Colon (tissue), 2 donors: ENCODE measurements around the gene TMEFF1.

Experiments used
- FAIRE-seq: peaks from 2 replicates; lab custom pipeline; 2012; peaks lifted over from hg19 to GRCh38; lab: Jason Lieb, UNC
- donor health status: control.
- donor health status: control.

The TMEFF1 gene

DNA sequence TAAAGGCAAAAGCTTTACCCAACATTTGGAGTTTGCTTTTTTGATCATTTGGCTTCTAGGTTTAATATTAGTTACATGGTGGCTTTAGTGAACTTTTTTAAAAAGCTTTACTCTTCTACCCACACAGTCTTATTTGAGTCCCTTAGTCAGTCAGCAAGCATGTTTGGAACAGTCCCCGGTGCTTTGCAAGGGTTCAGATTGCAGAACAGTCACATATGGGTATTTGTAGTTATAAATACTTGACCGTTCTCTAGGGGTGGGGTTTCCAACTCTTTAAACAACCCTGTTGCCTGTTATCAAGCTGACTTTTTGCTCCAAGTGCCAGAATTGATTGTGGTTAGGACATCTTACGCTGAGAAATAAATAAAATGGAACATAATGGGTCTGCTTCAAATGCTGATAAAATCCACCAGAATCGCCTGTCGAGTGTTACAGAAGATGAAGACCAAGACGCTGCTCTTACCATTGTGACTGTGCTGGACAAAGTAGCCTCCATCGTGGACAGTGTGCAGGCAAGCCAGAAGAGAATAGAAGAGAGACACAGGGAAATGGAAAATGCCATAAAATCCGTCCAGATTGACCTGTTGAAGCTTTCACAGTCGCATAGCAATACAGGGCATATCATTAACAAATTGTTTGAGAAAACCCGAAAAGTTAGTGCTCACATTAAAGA, 105.0 kb downstream of the TMEFF1 start, which contains the start of gene CAVIN4:
CAVIN4 (plus strand) TSS at position 304 of the 673 bp plus-strand sequence; CDS start at position 369, 65 bp downstream.
- FAIRE-seq, result no peak

DNA sequence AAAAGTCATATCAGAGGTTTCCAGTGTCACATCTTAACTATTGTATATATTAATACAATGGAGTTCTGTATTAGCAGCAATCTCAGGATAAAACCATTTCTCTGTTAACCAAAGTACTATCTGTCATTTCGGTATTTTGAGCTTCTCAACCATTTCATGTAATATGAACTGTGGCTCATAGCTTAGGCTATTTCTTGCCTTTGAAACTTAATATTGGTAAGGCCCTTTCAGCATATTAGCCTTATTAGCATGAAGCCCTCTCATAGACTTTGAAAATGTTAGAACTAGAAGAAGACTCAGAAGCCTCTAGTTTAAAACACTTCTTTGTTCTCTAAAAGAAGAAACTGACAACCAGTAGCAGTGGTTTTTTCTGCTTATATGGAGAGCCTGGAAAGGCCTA, 105.7 kb downstream of the TMEFF1 start:
- FAIRE-seq, result no peak

DNA sequence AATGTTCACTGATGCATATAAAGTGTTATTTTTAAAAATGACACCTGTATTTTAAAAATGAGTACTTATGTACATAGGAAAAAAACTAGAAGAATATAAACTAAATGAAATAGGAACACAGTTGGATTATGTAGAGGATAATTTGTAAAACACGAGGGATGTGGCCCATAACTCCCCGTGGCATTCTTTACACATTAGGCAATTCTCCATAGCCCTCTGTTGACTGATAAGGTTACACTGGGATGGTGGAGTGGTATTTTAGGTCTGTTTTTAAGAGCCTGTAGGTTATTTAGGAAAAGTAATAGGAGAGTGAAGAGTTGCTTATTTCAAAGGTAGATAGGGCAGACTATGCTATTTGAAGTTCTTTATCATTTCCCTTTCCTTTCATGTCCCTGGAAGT, 106.7 kb downstream of the TMEFF1 start:
- FAIRE-seq, result no peak

DNA sequence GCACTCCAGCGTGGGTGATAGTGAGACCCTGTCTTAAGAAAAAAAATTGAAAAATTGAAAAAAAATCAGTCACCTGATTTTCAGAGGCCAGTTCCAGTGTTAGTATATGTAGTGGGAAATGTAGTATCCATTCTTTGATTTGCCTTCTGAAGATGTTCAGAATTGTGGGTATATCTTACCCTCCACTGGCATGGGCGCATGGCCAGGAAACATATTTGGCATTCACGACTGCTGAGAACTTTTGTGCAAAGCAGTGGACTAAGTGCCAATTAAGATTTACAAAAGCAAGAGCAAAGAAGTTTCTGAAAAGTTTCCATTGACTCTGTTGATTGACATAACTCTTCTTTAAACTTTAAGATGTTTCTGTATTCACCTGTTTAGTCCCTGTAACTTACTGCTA, 107.3 kb downstream of the TMEFF1 start:
- no peak for FAIRE-seq

DNA sequence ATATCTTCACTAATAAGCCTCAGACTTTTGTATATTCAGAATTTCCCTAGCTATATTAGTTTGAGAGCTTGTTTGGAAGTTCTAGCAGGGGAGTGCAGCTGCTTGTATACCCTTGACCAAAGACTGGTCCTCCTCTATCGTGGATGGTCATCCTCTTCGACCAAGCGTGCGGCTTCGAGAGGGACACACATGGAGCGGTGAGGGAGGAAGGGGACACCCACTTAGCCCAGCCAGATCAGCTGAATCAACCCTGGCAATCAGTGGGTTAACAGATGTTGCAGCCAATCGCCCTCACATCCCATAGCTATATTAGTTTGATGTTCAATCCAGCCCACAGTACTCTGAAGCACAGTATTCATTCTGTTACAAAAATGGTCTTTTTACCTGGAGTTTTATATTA, 108.1 kb downstream of the TMEFF1 start:
- FAIRE-seq, result no peak

DNA sequence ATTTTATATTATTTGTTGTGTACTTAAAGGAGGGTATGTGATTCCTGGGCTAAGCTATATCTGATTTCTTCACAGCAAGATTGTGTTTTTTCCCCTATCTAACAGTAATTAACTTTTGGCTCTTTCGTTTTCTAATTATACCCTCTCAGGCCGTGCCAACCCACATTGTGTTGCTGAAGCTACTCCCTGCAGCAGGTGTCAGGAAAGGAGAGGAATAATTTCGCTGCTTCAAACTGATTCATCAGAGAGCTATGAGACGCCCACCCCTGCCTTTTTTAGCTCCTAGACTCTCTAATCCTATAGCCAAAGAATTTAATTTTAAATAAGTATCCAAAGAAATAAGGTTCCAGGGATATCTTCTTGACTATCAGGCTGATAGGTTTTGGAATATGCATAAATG, 108.7 kb downstream of the TMEFF1 start:
- FAIRE-seq, result no peak

DNA sequence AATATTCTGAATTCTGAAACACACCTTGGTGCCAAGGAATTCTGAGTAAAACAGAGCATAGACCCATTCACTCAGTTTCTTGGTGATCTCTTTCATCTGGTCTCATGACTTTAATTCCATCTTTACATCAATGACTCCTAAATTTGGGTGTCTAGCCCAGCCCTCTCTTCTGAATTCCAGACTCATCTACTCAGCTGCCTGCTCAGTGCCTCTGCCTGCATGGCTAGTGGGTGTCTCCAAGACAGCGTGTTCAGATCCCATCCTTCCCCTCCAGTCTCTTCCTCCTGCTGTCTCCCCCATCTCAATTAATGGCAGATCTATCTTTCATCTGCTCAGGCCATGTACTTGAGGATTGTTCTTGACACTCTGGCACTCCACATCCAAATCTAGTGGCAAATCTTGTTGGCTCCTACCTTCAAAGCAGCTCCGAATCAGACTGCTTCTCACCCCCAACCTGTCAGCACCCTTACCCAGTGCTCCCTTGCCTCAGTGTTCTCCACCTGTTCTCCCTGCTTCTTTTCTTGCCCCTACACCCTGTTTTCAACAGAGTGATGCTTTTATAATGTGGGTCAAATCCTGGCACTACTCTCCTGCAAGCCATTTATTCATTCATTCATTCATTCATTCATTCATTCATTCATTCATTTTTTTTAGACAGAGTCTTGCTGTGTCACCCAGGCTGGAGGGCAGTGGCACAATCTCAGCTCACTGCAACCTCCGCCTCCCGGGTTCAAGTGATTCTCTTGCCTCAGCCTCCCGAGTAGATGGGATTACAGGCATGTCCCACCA, 110.3 kb downstream of the TMEFF1 start:
- FAIRE-seq, result no peak

DNA sequence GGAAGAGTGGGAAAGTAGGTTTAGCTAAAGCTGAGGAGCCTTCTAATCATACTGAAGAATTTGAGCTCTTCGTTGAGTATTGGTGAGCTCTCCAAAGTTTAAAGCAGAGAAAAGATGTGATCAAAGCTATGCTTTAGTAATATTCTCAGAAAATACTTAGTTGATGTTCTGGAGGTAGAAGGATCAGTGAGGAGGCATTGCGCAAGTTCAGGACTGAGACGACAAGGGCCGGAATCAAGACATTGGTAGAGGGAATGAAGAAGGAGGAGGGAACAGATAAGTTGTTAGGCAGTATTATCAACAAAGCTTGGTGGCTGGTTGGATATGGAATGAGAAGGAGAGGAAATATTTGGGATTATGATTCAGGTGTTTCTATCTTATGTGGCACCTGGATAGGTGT, 112.0 kb downstream of the TMEFF1 start:
- no peak for FAIRE-seq

DNA sequence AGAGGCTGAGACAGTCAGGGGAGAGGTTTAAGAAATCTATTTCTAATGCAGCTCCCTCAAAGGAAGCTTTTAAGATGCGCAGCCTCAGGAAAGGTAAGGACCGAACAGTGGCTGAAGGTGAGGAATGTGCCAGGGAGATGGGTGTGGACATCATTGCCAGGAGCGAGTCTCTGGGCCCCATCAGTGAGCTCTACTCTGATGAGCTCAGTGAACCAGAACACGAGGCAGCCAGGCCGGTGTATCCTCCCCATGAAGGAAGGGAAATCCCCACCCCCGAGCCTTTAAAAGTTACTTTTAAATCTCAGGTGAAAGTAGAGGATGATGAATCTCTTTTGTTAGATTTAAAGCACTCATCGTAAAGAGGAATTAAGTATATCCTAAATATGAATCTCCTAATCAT, 113.1 kb downstream of the TMEFF1 start:
- no peak for FAIRE-seq

DNA sequence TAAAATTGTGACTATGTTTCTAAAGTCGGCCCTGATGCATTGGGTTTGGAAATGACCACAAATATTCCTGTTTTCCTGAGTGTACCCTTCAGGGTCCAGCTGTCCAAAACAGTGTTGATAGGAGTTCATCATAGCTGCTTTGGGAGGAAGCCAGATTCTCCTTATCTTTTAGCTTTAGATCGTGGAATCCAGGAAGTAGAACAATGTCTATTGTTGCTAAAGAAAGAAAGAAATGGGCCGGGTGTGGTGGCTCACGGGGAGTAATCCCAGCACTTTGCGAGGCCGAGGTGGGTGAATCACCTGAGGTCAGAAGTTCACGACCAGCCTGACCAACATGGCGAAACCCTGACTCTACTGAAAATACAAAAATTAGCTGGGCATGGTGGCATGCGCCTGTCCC, 114.4 kb downstream of the TMEFF1 start:
- FAIRE-seq, result no peak

DNA sequence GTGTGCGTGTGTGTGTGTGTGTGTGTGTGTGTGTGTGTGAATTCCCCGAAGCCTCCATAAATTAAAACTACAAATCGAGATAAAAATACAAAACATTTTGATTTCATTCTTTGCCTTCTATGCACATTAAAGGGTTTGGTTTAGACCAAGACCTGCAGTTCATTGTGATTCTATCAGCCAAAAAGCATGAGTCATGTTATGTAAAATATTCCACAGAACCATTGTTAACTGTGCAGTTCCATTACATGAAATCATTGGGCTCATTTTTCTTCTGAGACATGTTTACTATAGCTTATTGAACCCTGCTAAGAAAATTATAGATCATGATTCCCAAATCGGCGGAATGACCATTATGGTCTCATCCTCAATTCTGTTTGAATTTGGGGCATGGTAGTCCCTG, 116.6 kb downstream of the TMEFF1 start:
- FAIRE-seq, result no peak

DNA sequence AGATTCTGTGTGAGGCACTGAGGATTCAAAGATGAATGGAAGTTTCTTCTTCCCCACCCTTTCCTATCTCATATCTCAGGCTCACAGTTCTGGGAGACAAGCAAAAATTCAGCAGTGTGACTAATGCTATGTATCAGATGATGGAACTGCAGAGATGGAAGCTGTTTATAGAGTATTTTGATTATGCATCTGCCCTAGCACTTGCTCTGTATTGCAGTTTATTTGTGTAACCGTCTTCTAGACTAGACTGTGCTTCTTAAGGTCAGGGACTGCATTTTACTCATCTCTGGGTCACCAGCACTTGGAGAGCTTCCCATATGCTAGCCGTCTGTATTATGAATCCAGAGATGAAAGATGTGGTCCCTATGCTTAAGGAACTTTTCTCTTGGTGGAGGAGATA, 117.5 kb downstream of the TMEFF1 start:
- FAIRE-seq, result no peak

DNA sequence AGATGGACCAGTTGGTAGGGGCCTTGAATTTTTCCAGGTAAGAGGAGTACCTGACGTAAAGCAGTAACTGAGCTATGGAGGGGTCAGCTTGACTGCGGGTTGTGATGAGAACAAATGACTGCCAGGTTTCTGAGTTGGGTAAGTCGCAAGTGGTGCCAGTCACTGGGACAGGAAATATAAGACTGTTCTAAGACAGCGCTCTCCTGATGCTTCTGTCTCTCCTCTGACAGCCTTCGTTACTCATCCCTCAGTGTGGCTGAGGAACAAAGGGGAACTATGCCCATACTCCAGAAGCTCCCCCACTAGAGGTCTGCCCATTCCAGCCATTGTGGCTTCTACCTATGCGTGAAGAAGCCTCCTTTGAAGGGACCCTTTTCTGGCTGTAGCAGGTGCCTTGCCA, 118.2 kb downstream of the TMEFF1 start:
- no peak for FAIRE-seq

DNA sequence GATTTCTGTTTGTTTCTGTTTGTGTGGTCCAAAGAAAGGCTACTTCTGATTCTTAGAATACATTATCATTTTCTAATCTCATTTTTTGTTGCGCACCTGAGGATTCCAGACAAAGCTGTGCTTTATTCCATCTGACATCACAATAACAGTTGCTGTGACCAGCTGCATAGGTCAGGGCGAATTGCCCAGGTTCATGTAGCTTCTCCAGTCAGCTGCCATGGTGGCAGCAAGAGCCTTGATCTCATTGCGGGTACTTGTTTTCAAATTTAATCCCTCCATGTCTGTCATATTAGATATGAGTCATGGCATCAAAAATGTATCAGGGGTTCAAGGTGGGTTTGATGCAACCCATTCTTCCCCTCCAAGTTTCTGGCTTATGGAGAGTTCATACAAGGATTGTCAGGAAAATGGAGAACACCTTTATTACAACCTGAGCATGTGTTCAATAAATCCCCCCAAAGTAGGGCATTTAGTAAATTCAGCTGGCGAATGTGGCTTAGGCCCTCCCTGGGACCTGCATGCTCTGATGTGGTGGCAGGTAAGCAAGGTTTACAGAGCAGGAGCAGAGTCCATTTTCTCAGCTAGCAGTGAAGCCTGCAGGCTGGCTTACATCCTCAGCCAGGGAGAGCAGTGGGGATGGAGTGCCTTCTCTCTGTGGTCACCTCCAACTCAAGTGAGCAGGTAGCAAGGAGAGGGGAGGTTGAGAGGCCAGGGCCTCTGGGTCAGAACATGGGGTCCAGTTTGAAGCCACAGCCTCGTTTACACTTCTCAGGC, 118.9 kb downstream of the TMEFF1 start:
- FAIRE-seq, result no peak

DNA sequence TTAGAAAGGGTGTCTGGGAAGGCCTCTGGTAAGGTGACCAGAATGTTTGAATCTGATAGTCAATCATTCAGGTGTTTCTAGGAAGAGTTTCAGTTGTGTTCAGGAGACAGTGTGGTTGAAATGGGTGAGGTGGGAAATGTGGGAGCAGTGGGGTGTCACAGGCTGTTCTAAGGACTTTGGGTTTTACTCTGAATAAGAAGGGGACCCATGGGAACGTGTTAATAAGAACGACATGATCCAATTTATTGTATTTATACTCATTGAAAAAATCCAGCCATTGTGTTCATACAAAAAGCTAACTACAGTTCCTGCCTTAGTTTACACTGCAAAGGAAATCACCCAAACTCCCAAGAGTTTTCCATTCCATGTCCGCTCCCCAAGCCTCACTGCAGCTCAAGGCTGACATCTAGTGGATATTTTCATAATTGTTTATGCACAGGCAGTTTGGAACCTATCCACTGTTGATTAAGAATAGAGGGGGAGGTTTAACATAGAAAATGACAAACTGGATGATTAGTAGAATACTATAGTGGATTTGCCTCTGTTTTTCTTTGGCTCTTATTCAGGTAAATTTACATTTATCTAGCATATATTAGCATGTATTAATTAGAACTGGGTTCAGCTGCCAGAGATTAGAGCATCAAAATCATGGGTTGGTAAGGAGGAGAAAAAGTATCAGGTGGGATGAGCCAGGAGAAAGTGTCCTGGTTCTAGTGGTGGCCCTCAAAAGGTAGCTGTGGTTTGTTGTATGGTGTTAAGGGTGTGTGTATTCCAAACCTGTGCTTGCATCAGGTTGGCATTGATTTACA, 122.6 kb downstream of the TMEFF1 start:
- FAIRE-seq, result no peak

DNA sequence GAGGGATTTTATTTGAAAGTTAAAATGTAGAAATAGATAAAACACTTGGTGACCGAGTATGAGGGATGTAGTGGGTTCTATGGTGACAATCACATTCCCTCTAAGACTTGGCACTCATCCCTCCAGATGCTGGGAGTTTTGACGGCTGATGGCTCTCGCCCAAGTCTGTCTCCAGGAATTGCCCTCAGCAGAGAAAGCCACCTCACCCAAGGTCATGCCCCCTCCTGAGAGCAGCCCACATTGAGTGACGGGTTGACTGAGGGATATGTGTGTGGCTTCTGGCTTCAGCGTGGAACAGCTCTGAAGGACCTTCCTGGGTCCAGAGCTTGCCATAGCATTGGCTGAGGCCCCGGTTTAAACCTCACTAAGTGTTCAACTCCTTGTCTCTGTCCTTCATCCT, 124.3 kb downstream of the TMEFF1 start:
- no peak for FAIRE-seq

DNA sequence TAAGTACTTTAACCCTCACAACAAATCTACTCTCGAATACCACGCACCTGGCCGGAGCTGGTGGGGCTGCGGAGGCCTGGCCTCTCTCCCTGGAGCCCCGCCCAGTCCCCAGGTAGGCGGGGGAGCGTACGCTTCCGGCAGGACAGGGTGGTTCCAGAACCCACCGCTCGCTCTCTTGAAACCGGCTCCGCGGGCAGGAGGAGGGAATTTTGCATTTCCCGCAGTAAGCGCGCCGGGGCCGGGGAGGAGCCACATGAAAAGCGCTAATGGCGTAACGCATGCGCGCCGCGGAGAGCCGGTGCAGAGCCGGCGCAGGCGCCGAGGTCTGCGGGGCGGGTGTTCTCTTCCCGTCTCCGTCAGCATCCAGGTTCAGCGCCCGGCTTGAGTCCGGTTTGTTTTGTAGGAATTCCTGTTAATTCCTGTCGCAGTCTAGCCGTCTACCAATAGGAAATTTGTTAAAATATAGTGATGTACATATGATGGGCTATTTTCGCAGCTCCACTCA, 125.7 kb downstream of the TMEFF1 start:
- FAIRE-seq, result no peak

DNA sequence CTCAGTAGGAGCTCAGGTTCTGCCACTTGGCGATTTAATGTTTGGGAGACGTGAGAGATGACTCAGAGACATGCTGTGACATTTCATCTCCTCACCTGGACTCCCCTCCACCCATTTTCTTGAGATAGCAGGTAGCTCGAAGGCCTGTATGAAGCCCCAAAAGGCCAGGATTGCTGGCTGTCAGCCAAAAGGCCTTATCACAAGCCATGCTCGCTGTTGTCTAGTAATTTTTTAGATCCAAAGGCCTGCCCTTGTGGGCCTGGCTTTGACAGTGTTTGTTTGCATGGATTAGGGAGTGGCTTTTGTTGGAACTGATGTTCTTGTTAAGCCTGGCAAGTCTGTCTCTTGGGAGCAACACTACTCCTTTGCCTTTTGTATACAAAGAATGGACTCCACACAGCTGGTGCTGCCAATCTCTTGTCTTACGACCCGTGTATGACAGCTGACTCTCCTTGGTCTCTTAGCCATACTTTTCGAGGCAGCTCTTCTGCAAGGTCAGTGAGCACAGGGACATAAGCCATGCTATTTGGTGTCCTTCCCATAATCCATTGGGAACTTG, 127.7 kb downstream of the TMEFF1 start:
- no peak for FAIRE-seq

DNA sequence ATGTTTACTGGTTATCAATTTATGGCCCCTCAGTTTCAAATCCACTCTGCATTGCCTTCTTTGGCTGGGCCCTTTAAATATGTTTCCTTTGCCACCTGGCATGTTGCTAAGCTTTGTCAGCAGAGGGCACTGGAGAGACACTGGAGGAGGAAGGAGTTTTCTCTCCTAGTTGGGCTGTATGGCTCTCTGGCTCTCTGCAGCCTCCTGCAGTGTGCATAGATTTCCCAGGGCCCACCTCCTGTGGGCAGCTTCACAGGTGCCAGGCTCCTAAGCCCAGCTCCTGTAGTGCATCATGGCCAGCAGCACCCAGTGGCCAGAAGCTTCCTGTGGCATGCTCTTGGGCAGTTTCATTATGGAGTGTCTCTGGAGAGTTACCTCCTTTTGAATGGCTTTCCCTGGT, 128.3 kb downstream of the TMEFF1 start:
- no peak for FAIRE-seq

DNA sequence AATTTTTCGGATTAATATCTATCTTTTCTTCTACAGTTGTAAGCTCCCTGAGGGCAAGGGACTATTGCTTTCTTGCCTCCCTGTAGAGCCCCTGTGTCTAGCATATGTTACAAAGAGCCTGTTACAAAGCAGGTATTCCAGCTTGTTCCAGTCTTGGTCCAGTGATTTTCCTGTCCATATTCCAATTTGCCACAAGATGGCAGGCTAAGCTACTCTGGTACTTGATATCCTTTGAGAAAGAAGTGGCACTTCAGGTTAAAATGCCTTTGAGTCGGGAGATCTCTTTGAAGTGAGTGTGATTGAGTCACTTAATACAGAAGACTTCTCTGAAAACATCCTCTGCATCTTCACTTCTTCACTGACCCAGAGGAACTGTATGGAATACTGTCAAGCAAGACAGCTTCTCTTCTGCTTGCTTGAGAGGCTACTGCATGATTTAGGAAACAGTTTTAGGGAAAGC, 129.4 kb downstream of the TMEFF1 start:
- no peak for FAIRE-seq

DNA sequence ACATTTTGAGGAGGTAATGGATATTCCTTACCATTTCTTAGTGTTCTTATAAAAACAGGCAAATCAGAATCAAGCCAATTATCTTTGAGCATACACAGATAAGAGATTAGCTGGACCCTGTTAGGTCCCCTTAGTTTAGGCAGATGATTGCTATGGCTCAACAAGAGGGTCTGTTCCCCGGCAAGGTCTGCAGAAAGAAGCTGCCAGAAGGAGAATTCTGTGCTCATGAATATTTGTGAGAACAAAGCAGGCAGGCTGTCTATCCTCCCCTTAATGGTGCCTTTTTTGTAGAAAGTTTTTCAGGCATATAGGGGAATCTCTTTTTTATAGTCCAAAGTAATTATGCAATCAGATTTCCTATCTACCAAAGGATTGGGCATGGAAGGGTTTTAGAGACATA, 132.5 kb downstream of the TMEFF1 start:
- FAIRE-seq, result no peak

DNA sequence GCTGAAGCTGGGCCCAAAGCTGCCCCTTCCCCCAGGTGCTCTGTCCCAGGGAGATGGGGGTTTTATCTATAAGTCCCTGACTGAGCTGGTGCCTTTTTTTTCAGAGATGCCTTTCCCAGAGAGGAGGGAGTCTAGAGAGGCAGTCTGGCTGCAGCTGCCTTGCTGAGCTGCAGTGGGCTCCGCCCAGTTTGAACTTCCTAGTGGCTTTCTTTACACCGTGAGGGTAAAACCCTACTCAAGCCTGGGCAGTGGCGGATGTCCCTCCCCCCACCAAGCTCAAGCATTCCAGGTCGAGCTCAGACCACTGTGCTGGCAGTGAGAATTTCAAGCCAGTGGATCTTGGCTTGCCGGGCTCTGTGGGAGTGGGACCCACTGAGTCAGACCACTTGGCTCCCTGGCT, 146.2 kb downstream of the TMEFF1 start:
- no peak for FAIRE-seq
